GM18520 (cell line): ENCODE results near the gene TRPM3.
A peak's percentile ranks its signal among the peaks of the same experiment; 100 is the strongest.

Source experiments
- ATAC-seq: cut with Tn5 transposase; IDR thresholded peaks from one replicate; pipeline ENCODE4 v1.9.1; 2021; ENCODE audit not compliant: unreplicated experiment

Gene TRPM3

DNA sequence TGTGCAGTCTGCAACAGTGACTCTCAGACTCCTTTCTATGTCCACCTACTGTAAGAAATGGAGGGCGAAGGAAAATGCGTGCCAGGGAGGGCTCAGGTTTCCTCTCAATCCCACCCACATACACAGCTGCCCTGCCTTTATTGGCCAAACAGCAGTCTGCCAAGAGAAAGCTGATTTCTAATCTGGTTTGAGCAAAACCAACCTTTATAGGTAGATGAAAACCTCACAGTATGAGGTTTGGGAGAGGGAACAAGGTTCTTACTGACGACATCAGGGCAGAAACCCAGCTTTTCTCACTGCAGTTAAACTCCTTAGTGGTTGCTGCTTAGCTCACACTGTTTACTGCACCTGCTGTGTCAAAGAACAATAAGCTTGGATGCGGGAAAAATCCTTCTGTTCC lies 554.7 kb downstream of the TRPM3 start:
- no peak for ATAC-seq

DNA sequence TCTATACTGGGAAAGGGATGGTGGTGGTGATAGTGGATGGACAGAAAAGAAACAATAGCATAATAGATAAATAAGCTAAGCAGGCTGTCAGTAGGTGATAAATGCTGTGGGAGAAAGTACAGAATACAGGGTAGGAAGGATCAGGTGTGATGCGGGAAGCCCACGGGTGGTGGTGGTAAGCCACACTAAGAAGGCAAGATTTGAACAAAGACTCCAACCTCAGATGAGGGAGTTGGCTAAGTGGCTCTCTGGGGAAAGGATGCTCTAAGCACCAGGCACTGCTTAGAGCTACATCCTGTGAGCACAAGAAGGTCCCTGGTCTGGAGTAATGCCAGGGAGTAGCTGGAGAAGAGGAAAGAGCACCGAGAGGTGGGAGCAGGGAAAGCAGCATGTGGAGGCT lies 555.4 kb downstream of the TRPM3 start:
- no peak for ATAC-seq

DNA sequence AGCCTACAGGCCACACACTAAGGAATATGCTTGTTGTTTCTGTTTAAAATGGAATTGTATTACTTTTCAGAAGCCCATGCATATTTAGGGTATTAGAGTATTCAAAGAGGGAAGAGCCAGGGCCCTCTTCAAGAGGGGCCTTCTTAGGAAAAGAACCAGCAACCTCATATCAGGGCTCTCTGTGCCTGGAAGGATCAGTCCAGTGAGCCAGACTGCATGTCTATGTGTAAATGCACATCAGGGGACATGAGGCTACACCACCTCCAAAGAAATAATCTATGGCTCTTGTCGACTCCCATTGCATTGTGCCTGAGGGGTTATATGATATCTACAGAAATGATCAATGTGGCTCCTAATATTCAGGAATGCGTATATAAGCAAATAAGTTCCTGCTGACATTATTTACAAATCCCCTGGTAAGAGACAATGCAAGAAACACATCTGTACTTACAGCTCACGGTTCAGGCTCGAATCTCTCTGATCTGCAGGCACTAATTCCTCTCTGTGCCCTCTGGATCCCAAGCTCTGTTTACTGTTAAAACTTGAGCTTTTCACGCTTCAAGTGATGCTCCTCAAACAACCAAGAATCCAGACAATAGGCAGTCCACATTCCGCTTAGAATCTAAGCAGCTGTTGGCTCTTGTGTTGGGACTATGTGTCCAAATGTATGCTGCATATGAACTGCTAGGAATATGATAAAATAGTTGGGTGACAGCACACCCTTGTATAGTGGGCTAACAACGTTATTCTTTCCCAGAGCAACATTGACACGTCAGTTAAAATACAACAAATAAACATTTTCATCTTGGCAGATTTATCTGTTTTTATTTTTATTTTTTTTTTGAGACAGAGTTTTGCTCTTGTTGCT lies 556.7 kb downstream of the TRPM3 start:
- no peak for ATAC-seq

DNA sequence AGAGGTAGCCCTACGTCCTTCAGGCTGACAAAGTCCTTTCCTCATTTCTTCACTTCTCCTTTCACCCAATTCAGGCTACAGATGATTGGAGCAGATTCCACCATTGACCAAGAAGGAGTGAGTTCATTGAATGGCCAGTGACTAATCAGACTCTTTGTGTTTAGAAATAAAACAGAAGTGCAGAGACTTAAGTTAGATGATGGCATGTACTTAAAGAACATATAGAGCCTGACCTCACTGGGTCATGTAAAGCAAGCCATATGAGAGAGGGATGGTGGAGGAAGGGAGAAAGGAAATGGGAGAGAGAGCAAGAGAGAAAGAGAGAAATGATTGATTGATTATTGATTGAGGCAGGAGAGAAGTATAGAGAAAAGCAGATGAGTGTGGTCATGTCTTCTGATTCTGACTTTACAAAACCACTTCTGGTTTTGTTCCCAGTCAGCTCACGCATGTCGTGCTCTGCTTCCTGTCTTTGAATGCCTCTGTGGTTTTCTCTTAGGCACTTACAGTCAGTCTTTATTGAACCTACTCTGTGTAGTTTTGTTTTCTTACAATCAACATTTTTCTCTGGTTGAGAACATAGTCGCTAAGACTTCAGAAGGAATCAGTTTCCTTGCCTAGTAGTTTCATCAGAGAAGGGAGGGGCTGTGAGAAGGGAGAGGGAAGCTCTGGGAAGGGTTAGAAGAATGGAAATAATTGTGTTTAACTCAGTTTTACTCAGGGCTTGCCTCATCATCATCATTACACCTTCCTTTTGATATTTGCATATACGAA lies 557.8 kb downstream of the TRPM3 start:
- ATAC-seq: peak; percentile 98

DNA sequence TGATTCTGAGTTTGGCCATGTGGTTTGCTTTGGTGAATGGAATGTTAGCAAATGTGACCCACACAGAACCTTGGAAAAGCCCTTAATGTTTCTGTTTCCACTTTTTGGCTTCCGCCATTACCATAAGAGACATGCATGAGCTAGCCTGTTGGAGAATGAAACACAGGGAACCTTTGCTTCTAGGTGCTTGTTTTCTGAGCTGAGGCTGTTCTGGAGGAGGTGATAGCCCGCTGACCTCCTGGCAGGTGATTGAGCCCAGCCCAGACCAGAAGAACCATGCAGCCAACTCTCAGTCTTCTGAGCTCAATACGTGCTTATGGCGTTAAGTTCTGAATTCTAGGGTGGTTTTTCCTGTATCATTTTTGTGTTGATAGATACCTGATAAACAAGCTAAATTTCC lies 558.4 kb downstream of the TRPM3 start:
- ATAC-seq: no peak

DNA sequence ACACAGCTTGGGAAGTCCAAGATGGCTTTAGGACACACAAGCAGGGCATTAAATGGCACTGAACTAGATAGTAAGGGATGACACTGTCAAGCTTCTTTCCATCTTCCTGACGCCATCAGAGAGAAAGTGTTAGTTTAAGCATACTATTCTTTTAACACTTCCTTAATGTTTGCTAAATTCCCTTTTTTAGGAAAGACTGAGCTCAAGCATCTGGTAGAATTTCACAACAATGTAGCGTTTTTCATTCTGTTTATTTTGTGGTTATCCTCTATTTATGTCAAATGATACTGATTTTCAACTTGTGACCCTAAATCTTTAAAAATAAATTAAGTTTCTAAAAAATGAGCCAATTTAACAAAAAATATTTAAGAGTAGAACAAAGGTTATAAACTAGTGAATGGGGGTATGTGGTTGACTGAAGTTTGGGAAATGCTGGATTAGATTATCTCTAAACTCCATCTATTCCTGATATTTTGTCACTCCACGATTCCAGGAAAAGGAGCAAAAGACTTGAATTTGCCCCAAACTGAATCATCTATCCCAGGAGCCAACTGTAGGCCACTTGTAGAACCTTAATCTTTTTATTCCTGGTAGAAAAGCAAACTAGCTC lies 559.5 kb downstream of the TRPM3 start:
- ATAC-seq: no peak

DNA sequence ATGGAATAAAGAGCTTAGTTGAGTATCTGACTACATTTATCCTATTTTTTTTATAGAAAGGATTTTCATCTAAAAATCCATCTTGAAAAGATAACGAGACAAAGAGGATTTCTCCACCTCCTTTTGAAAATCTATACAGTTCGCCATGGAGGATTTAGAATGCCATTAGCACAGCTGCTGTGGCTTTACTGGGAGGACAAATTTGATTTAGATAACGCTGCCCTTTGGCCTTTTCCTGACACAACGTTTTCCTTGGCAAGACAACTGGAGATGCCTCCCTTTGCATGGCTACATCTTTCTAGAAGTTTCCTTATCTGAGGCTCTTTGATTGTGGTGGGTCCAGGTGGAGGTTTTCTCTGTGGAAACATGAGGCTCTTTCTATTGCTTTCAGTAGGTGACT lies 560.3 kb downstream of the TRPM3 start:
- no peak for ATAC-seq

DNA sequence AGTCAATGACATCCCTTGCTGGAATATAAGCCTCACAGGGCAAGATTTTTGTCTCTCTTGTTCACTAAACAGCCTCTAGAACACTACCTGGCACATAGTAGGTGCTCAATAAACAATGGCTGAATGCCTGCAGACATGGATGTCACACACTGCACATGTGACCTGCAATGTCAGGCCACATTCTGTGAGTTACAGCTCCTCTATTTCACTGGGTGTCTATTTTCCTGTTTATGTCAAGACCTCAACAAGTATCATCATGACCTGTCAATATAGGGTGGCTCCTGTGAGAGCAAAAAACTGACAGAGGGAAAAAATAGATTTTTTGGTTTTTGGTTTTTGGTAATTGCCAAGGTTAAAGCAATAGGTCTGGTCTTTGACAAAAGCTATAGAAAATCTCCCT lies 562.3 kb downstream of the TRPM3 start:
- no peak for ATAC-seq

DNA sequence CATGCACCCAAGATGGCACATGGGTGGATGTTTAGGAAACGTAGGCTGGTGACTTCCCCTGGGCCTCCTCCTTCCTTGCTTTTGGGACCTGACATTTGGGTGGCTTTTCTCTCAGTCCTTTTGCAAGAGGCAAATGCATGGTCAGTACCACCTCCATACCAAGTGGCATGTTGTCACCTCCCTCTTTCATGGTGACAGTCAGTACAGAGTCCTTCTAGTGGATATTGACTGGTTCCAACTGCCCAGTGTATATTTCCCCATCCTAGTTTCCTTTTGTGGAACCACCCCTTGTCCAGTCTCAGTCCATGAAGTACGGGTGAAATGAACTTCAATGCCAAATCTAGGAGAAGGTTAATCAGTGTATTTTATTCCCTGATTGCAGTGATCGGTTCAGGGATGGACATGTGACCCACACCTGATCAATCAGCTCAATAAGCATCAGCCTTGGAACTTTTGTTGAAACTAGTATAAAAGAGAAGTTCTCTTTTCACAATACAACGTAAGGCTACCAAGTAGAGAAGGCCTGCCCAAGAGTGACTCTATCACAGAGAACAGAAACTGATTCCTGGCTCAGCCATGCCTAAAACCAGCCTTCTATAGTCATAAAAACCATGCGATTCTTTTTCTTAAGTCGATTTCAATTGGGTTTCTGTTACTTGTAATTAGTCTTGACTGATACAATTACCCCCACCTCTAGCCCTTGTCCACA lies 563.6 kb downstream of the TRPM3 start:
- ATAC-seq: peak; percentile 90

DNA sequence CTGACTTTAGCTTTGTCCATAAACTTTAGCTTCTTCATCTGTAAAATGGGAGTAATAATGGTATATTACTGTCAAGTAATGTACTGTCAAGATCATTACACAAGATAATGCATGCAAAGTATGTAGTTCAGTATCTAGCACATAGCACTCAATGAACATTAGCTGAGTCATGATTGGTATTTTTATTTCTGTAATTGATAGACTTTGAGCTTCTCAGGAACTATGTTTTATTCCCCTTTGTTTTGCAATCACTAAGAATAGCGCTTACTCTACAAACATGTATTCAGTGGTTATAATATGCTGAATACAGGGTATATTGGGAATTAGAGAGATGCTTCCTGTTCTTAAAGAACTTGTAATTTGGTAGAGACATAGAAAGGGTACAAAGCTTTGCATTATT lies 564.6 kb downstream of the TRPM3 start:
- no peak for ATAC-seq

DNA sequence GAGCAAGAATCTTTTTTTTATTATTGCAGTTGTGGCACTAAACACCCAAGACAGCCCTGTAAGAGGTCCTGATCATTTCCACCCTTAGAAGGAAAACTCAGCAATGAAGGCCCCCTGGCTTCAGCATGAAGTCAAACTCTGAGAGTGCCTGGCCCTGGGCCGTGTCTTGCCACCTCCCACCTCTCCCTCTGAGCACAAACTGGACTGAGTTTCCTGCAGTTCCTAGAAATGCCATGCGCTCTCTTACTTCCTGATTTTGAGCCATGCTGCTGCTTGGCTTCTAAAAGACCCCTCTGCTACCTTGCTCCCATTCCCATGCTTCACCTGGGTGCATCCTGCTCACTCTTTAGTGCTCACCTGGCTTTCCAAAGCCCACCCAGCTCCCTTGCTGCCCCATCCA lies 566.5 kb downstream of the TRPM3 start:
- ATAC-seq: no peak

DNA sequence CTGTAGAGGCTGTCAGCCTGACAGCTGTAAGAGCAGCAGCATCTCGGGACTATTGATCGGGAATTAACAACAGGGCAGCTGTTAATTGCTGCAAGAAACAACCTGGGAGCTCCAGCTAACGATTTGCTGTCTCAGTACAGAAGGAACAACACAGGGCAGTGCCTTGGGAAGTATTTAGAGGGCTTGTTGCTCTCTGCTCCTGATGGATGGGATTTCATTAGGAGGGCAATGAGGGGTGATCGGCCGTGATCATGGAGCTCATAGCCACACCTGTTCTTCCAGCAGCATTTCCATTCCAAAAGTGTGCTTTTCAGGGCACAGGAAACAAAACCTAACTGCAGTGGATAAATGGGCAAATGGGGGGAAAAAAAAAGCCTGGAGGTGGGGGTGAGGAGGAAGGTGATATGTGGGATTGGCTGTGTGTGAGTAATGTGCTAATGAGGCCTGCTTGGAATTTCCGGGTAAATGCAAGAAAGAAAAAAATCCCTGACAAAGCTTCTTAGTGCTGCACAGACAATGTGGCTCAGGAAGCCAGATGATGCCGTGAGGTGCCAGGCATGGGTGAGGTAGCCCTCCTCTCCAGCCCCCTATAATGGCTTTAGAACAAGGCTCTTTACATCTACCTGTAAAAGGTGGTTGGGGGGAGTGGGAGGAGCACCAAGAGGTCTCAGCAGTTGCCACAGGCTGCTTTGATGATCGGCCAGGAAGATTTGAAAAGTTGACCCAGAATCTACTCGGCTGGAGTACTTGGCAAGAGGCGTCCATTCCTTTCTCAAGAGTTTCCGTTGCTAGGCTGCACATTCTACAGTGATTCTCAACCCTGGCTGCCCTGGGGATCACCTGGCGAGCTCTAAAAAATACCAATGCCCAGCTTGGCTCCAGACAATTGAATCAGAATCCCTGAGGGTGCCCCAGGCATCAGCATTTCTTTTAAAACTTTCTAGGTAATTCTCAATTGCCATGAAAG lies 567.4 kb downstream of the TRPM3 start:
- ATAC-seq: no peak

DNA sequence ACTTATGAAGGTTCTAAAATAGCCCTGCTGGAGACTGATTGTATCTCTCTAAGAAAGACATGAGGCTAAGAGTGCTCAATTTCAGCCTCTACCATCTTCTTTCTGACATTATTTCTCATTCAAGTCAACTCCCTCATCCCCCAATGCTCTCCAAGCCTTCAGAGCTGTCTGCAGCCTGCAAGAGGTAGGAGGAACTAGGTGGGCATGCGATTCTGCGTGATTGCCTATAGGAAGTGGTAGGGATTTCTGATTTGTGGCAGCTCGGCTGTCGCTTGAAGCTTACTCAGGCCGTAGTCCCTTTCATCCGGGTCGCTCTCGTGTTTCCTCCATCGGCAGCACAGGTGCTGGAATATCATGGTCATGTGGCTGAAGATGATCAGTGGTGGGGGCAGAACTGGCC lies 568.9 kb downstream of the TRPM3 start:
- no peak for ATAC-seq

DNA sequence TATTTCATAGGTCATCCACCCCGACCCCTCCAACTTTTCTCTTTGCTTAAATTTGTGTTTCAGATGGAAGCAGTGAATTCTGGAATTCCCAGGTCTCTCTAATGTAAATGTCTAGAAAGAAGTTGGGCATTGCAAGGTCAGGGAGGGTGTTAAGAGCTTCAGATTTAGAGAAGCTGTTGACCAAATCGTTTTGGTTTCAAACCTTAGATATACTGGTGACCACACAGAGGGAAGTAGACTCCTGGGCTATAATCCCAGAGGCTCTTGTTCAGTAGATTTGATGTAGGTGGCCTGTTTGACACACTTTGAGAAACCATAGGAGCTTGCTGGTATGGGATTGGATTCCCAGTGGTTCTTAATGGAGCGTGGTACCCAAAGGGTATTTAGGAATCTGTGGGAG lies 569.6 kb downstream of the TRPM3 start:
- no peak for ATAC-seq

DNA sequence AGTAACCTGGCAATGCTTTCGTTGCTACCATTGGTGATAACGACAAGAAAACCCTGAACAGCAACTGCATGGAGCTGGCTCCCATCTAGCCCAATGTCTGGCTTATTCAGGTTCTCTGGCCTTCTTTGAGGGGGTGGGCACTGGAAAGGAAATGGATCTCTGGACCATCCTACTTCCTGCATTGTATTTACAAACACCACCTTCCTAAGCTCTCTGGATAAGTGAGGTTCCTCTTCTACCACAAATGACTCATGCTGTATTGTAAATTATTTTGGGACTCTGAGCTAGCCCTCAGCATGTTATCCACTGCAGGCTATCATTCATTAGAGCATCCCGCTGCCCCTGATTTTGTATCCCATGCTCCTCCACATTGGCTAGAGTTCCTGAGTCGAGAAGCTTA lies 570.0 kb downstream of the TRPM3 start:
- ATAC-seq: no peak

DNA sequence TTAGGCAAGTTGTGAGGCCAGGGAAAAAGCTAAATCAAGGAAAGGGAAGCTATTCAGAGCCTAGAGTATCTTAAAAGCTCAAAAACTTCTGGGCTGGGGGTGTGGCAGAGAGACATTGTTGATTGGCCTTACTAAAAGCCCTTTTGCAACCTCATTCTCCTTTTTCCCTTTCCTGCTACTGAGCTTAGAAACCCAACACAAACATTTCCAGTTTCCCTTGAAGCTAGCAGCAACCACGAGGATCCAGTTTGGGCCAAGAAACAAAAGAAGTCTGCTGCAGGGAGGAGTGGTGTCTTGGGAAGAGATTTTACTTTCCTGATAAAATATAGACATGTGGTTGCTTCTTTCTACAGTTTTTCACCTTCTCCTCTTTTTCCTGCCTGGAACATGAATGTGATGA lies 571.5 kb downstream of the TRPM3 start:
- ATAC-seq: no peak

DNA sequence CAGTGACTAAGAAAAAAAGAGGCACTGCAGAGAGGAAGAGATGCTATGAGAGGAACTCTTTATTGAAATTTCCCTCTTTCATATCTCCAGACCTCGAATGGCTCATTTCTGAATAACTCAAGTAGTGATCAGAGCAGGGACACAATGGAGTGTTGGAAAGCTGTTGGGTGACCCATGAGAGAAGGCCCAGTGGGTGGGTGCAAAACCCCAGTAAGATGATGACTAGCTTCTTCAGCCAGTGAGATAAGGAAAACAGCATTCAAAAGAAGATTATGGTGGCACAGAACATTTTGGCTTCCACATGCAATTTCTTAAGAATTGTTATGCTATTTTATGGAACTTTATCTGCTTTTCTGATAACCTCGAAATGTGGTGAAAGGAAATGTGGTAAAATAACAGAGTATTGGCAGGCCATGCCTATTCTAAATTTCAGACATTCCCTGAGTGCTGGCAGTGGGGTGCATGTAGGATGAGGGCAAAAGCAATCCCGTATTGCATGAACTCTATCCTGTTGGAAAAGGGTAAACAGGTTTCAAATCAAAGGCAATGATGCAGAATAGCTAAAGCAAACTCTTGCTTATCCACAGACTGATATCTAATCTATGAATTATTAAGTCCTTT lies 579.0 kb downstream of the TRPM3 start:
- no peak for ATAC-seq

DNA sequence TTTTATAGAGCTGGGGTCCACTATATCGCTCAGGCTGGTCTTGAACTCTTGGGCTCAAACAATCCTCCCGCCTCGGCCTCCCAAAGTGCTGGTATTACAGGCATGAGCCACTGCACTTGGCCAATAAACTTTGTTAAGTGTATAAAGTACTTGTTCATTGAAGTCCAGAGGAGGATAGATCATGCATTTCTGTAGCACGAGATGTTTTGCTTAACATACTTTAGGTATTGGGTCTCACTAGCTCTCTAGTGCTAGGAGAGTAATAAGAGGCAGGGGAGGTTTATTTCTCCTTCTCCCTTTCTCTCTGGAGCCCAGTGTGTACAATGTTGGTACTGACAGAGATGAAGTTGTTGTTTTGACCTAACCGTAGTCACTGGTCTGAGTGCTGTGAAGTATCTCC lies 581.4 kb downstream of the TRPM3 start:
- ATAC-seq: no peak

DNA sequence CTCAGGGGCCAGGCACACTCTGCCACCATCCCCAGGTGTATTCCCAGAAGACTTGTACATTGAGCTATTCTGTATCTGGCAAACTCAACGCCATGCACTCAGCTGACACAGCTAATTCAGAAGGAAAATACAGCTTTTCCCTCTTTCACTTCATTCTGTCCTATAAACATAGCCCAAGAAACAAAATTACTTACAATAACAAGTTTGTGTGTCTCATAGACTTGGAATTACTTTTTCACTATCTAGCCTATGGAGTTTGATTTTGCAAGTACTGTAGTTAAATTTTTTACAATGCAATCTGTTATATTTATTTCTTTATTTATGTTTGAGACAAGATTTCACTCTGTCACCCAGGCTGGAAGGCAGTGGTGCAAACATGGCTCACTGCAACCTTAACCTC lies 581.9 kb downstream of the TRPM3 start:
- no peak for ATAC-seq

DNA sequence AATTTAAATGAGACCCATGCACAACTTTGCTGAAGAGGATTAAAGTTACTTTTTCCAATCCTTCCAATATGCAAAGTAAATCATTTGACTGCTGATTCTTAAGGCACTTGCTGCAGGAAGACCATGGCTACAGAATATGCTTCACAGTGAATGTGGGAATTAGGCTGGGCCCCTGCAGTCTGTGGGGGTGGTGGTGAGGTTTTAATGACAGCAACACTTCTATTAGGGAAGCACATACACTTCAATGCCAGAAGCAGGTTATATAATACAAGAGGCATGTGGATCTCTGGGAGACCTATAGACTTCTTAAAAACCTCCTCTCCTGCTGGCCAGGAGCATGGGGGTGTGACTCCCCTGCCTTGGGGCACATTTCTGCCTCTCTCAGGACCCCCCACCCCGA lies 582.4 kb downstream of the TRPM3 start:
- no peak for ATAC-seq
